ENCODE measurements around the gene PLPP7.

The PLPP7 gene

DNA sequence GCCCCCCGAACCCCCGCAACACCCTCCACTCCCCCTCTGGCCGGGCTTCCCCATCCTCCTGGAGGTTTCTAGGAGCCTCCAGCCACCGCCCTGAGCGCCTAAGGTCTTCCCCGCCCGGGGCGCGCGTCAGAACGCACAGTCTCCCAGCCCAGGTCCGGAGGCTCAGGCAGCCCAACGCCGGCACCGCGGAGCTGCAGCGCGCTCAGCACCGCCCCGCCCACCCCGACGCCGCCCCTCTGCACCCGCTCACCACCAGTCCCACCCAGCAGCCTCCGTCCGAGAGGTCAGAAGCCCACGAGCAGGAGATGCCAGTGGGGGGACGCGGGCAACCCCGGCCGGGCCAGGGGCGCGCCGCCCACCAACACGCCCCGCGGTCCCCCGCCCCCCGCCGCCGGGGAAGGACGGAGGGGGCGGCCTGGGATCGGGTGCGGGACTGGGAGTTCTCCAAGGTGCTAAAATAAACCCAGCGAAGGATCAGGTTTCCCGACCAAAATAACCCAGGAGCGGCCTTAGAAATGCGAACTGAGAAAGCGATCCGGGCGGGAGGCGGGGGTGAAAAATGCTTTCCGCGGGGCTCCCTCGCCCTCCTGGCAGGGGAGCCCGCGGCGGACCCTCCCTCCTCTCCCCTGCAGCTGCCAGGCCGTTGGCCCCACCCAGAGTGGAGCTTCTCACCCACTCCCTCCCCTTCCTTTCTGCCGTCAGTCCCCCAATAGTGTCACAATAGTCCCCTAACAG lies 6.7 kb upstream of the PLPP7 start:
- DNase-seq = no peak

DNA sequence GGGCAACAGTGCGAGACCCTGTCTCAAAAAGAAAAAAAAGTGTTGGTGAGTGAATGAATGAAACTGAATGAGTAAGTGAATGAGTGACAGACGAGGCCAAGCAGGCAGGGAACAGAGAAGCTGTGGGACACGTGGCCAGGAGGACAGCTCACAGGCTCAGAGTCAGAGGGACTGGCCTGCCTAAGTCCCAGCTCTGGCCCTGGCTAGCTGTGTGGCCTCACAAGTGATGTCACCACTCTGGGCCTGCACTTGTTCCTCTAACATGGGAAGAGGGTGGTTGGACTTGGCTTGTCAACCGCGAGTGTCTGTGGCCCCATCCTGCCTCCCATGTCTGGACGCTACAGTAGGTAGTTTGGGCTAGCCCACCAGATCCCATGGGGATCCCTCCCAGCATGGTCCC lies 4.7 kb upstream of the PLPP7 start:
- DNase-seq = no peak

DNA sequence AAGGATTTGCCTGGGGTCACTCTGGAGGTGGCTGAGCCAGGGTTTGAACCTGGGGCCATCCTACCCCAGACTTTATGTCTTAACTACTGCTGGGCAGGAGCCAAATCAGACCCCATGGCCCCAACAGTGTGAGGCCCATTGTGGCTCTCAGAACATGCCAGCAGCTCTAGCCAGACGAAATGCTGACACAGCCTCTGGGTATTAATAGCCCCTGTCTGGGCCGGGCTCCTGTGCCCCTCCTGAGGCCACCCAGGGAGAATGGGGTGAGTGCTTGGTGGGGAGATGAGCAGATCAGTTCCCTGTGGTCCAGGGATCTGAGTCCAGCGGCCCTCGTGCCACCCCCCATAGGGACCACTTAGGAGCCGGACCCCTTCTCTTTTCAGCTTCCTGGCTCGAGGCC lies 2.2 kb upstream of the PLPP7 start:
- no peak for DNase-seq

DNA sequence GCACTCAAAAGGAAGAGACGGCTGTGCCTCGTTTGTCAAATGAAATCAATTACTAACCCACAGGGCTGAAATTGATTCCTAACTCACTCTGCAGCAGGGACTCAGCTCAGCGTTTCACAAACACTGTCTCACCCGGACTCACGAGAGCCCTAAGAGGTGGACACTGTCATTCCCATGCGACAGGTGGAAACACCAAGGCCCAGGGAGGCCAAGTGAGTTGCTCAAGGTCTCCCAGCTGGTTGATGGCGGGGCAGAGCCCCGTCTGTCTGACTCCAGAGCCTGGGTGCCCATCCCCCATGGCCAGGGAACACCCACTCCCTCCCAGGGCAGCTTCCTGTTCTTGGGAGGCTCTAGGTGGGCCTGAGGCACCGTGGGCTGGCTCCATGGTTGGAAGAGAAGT lies 1.3 kb upstream of the PLPP7 start:
- DNase-seq = no peak

DNA sequence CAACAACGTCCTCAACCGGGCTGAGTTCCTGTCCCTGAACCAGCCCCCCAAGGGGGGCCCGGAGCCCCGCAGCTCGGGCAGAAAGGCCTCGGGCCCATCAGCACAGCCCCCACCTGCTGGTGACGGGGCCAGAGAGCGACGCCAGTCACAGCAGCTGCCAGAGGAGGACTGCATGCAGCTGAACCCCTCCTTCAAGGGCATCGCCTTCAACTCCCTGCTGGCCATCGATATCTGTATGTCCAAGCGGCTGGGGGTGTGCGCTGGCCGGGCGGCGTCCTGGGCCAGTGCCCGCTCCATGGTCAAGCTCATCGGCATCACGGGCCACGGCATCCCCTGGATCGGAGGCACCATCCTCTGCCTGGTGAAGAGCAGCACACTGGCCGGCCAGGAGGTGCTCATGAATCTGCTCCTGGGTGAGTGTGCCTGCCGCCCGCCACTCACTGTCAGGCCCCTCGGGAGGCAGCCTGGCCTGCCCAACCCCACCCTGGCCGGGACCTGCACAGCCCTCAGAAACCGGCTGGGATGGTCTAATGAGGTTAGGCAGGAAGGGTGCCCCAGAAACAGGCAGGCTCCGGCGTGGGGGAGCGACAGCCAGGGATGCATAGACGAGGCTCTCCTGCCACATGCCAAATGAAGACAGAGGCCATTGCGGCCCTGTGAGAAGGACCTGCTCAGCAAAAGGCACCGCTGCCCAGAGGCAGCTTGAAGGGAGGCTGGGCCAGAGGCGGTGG lies 678 bp downstream of the PLPP7 start:
- DNase-seq = no peak

DNA sequence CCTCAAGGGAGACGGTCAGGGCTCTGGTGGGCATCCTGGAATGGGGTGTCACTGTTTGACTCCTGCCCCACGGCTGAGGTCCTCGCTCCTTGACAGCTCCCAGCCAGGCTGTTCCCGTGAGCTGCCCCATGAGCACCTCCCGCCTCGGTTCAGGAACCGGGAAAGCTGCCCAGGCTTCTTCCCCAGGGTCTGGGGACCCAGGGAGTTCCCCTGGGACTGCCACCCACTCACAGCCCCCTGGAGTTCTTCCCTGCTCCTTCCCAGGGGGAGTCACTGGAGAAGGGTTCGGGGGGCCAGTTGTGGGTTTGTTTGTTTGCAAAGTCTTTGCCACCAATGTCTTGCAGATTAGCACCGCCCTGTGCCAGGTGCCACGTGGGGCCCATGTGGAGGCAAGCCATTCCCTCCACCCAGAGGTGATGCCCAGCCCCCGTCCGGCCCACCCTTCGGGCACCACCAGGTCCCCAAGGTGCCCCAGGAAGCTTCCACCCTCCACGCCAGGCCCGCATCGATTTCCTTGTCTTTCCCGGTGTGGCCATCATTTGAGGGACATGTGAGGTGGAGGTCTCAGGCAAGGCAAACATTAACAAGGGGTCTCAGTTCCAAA lies 1.3 kb downstream of the PLPP7 start:
- no peak for DNase-seq

DNA sequence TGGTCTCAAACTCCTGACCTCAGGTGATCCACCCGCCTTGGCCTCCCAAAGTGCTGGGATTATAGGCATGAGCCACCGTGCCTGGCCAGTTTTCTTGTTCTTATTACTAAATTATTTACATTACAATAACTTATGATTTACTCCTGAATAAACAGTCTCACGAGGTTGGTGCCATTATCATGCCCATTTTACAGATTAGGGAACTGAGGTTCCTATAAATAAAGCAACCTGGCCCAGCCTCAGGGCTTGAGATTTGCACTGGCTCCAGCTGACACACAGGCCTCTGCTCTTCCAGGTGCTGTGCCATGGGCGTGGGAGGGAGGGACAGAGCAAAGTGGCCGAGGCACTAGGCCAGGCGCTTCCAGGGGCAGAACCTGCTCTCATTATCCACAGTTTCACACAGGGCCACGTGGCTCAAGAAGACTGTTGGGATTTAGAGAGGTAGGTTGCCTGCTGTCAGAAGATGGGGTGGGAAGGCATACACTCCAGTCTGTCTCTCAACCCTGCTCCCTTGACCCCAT lies 2.3 kb downstream of the PLPP7 start:
- DNase-seq = no peak

DNA sequence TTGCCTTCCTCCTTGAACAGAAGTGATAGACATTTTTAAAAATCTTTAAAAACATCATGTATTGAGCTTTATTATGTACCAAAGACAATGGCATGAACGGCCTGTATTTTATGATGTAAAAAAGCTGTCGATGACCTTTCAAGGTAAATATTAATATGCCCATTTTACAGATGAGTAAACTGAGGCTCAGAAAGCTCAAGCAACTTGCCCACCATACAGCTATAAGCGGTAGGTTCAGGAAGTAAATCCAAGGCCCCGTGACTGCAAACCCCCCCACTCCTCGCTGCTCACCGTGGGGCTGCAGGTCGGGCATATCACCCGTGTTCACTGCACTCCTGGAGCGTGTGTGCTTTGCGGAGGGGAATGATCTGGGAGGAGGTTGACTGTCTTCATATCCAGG lies 3.4 kb downstream of the PLPP7 start:
- no peak for DNase-seq

DNA sequence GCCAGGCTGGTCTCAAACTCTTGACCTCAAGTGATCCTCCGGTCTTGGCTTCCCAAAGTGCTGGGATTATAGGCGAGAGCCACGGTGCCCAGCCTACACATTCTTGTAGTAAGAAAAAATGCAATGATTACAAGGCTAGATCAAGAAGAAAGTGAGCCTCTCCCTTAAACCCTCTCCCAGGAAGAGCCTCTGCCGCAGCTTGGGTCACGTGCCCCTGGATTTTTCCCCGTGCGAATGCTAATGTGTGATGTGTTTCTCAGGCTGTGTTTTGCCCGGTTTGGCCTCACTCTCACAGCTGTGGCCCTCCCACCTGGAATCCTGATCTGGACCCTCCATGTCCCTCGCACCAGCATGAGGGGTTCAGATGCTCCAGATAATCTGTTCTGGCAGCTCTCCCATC lies 6.9 kb downstream of the PLPP7 start:
- no peak for DNase-seq

DNA sequence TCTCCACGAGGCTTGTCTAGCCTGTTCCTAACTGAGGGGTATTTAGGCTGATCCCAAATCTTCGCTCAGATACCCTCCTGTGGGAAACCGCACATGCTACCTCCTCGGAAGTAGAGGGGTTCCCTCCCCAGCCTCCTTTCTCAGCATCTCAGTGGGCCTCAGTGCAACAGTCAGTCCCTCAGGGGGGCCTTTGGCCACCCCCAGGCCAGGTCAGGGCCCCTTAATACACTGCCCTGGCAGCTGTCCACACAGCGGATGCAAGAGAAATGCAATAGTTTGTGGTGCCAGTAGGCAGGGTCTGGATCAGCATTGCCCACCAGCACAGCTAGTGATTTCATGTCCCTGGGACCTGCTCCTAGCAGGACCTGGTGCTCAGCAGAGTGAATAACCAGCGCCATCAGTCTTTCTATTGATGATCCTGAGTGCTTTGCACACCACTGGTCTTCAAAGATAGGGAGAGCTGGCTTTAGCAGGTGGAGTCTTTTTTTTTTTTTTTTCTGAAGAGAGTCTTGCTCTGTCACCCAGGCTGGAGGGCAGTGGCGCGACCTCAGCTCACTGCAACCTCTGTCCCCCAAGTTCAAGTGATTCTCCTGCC lies 7.5 kb downstream of the PLPP7 start:
- no peak for DNase-seq

DNA sequence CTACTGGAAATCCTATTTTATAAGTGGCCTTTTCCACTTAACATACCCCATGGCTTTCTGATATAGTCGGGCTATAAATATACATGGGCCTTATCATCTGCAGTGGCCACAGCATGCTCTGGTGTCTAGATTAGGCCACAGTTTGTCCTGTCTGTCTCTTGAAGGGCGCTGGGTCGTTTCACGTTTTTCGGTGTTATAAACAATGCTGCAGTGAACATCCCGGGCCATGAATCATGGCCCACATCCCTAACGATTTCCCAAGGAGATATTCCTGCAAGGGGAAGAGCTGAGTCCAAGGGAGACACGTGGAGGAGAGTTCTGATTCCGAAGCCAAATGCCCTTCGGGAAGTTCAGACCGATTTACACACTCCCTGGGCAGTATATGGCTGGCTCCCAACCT lies 8.4 kb downstream of the PLPP7 start:
- DNase-seq = no peak

DNA sequence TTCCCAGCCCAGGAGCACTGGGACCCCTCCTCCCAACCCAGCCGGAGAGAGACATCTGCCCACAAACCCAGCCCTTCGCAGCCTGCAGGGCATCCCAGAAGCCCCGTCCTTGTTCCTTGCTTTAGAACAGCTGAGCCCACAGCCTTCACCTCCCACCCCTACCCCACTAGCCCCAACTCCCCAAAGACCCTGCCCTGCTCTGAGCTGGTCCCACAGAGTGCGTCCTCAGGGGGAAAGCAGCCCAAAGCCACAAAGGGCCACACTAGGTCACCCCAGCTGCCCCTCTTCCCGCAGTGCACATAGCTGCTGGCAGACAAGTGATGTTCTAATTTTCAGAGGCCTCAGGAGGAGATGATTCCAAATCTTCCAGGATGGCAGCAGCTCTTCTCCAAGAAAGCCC lies 8.8 kb downstream of the PLPP7 start:
- no peak for DNase-seq

DNA sequence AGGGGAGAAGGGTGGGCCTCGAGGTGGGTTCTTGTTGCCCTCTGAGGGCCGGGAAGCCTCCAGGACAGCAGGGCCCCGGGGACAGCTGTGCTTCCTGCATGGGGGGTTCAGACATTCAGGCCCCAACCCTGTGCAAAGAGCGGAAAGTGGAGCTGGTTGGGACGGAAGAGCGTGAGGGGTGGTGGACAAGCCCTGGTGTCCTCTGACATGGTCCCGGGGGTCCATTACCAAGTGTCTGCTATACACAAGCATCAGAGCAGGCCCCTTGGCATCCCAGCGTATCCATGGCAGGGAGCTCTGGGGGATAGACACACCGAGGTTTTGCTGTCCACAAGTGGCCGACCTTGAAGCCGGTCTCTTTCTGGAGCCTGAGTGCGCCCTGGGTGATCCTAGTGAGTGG lies 9.3 kb downstream of the PLPP7 start:
- DNase-seq = no peak

DNA sequence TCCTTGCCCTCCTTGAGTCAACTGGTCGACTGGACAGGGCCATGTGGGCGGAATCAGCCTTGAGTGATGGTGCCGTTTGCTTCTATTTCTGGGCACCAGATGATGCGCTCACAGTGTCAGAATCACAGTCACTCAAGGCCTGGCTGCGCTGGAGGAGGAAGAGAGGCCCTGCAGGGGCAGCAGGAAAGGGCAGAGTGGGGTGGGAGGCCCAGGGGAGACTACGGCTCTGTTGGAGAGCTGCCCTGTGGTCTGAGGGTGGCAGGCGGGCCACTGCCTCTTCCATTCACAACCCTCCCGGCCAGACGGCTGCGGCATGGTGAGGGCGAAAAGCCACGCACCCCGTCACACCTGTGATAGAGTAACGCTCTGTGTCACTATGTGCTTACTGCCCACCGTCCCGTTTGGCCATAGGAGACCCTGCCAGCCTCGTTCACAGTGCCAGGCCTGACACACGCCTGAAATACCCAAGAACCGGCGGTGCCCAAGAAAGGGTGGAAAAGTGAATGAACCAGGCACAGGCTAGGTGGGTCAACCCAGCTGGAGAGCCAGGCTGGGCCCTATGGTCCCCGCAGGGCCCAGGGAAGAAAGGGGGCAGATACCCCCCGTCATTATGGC lies 9.9 kb downstream of the PLPP7 start:
- no peak for DNase-seq

DNA sequence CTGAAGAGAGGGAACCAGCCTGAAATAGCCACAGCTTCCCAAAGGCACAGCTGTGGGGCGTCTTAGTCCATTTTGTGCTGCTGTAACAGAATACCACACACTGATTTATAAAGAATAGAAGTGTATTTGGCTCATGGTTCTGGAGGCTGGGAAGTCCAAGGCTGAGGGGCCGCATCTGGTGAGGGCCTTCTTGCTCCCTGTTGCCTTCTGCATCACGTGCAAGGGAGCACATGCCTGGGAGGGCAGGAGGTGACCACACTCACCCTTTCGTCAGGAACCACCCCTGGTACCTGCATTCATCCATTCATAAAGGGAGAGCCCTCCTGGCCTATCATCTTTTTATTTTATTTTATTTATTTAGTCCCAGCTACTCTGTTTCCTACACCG lies 10.4 kb downstream of the PLPP7 start:
- DNase-seq = no peak

DNA sequence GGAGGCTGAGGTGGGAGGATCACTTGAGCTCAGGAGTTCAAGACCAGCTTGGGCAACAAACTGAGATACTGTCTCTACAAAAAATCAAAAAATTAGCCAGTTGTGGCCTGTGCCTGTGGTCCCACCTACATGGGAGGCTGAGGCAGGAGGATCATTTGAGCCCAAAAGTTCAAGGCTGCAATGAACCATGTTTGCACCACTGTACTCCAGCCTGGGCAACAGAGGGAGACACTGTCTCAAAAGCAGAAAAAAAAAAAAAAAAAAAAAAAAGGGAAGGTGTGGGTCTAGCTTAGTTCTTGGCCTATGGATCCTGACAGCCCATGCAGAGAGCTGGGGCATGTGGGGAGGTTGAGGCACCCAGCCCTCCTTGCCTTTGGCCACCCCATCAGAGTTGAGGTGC lies 10.9 kb downstream of the PLPP7 start:
- no peak for DNase-seq

DNA sequence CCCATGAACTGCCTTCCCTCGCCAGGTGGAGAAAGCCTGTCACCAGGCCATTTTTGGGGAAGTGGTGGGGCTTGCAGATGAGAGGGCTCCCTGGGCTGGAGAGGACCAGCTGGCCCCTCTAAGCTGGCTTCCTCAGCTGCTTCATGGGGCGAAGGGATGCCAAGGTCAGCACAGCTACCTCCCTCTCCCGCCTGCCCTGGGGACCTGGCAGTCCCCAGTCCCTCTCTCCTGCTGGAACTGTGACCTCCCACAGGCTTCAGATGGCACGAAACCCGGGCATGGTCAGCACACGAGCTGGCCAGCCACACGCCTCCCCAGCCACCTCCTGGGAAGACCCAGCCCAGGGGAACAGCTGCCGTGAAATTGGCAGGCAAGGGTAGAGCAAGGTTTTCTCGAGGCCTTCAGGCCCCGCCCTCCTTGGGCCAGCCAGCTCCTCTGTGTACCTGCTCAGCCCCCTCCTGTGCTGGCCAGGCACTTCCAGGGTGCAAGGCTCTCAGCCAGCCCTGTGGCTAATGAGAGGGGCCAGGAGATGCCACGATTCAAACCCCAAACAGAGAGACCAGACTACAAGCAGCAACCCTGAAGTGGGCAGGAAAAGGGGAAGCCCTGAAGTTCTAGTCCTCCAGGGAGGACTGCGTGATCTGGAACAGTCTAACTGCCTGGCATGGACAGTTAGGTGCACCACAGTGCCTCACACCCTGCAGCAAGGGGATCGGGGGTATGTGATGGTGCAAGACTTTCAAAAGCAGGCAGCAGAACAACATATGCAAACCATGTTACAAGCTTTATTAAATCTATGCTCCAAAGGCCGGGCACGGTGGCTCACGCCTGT lies 12.9 kb downstream of the PLPP7 start:
- DNase-seq = no peak

DNA sequence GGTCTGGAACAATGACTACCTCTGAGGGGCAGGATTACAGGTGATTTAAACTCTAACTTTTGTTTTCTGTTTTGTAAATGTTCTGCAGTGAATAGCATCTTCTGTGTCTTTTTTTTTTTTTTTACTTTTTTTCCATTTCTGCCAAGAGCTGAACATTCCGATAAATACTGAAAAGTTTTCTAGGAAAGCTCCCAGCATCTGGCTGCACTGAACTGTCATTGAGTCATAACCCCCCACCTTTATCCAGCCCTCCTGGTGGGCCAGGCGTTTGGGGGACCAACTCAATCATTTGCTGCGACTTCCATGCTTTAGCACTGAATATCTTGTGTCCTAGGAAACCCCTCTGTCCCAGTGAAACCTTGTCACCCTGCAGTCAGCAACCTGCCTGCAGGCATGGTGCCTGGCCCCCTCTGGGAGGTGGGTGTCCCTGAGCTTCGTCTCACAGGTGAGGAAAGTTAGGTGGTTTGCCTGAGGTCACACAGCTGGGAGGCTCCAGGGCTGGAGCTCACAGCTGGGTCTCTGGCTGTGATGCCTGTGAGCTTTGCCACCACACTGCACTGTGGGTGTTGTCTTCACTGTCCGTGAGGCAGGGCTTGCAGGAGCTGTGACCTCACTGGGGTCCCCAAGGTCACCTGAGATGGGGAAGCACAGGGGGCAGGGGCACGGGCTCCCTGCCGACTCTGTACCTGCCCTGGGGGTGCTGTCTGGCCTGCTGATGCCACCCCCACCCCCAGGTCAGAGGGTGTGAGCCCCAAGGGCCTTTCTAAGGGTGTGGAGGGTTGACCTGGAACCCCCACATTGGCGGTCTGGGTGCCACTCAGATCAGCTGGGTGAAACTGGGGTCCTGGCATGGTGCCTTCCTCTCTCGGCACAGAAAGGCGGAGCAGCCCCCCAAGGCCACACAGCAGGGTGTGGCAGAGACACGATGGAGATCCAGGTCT lies 14.1 kb downstream of the PLPP7 start:
- DNase-seq = no peak

DNA sequence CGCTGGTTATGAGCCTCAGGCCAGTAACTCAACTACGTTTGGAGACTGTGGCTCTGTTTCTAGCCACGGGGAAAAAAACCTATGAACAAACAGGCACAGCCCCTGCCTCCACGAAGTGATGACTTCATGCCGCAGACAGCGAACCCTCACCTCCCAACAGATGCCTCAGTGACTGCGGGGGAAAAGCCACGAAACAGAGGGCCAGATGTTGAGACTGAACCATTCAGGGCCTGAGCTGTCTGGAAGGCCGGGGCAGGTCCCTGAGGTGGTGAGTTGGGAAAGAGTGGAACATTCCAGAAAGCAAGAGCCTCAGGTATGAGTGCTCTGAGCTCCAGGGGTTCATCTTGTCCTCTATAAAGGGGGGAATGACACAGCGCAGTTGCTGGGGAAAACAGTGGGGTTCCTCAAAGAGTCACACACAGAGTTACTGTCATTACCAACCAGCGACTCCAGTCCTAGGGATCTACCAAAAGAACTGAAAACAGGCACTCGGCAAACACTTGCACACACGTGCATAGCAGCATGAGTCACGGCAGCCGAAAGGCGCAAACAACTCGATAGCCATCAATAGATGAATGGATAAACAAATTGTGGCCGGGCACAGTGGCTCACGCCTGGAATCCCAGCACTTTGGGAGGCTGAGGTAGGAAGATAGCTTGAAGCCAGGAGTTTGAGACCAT lies 15.3 kb downstream of the PLPP7 start:
- no peak for DNase-seq

DNA sequence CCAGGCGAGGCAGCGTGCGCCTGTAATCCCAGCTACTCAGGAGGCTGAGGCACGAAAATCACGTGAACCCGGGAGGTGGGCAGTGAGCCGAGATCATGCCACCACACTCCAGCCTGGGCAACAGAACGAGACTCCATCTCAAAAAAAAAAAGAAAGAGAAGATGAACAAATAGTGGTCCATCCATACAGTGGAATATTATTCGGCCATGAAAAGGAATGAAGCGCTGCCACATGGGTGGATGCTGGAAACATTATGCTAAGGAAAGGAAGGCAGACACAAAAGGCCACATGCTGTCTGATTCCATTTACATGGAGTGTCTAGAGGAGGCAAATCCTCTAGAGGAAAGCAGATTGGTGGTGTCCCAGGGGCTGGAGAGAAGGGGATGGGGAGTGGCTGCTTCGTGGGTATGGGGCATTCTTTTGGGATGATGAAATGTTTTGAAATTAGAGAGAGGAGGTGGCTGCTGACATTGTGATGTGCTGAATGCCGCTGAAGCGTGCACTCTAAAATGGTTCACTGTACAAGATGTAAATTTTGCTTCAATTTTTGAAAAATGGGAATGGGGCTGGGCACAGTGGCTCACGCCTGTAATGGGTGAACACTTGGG lies 17.0 kb downstream of the PLPP7 start:
- no peak for DNase-seq

Measured in NCI-H2081 (cell line).